Neural cell (in vitro differentiated cells): ENCODE results near the gene MALAT1. TPM values are rescaled to one million over a fixed set of nuclear protein-coding genes. Genes with fewer than 3 reads are reported as not detected.

Experiments used
- H2AFZ ChIP-seq: fragments of 200-600, 300-800 bp; sonication (generic), shearing (Covaris generic); 2 replicates; pipeline ENCODE4 v1.6.0; 2014; ENCODE audit warnings: low read depth, mild to moderate bottlenecking, antibody characterized with exemption, low read length, moderate library complexity
- H3F3A ChIP-seq: fragments of 200-600 bp; shearing (Covaris generic); 2 replicates; pipeline ENCODE4 v1.6.1; 2016; ENCODE audit warnings: mild to moderate bottlenecking, moderate library complexity, mixed read lengths, antibody characterized with exemption, low read length; ENCODE audit not compliant: insufficient read depth, poor library complexity, severe bottlenecking
- H3K27ac ChIP-seq: fragments of 200-600, 300-800 bp; sonication (generic), shearing (Covaris generic); 2 replicates; pipeline ENCODE4 v1.5.1; 2014; ENCODE audit warnings: mild to moderate bottlenecking, low read length, moderate library complexity
- H3K27me3 ChIP-seq: fragments of 300-800, 200-600 bp; sonication (generic), shearing (Covaris generic); 2 replicates; pipeline ENCODE4 v1.6.0; 2014; ENCODE audit warnings: mild to moderate bottlenecking, low read depth, low read length, moderate library complexity; ENCODE audit not compliant: insufficient read depth
- H3K36me3 ChIP-seq: fragments of 300-800, 200-600 bp; sonication (generic), shearing (Covaris generic); 2 replicates; pipeline ENCODE4 v1.5.1; 2014; ENCODE audit warnings: mild to moderate bottlenecking, antibody characterized with exemption, low read length, moderate library complexity; ENCODE audit not compliant: insufficient read depth
- H3K4me2 ChIP-seq: fragments of 300-800, 200-600 bp; sonication (generic), shearing (Covaris generic); 2 replicates; pipeline ENCODE4 v1.6.0; 2014; ENCODE audit warnings: mild to moderate bottlenecking, low read length
- H3K4me3 ChIP-seq: fragments of 300-800, 200-600 bp; sonication (generic), shearing (Covaris generic); 2 replicates; pipeline ENCODE4 v1.5.1; 2014; ENCODE audit warnings: mild to moderate bottlenecking, low read length, moderate library complexity
- H3K79me2 ChIP-seq: fragments of 200-600 bp; shearing (Covaris generic); replicated peaks from 2 replicates; pipeline ENCODE4 v1.6.0; 2014; ENCODE audit warnings: mild to moderate bottlenecking, low read length, moderate library complexity; ENCODE audit not compliant: insufficient read depth
- H3K9ac ChIP-seq: fragments of 300-800, 200-600 bp; sonication (generic), shearing (Covaris generic); 2 replicates; pipeline ENCODE4 v1.6.1; 2016; ENCODE audit warnings: mild to moderate bottlenecking, low read length, mixed read lengths
- H3K9me2 ChIP-seq: fragments of 200-600 bp; shearing (Covaris generic); 2 replicates; pipeline ENCODE4 v1.6.1; 2016; ENCODE audit warnings: mild to moderate bottlenecking, low read length, mixed read lengths; ENCODE audit not compliant: insufficient read depth
- H3K9me3 ChIP-seq: fragments of 200-600, 300-800 bp; sonication (generic), shearing (Covaris generic); 2 replicates; pipeline ENCODE4 v1.6.1; 2016; ENCODE audit warnings: mild to moderate bottlenecking, mixed run types, low read length, moderate library complexity, mixed read lengths
- H4K20me1 ChIP-seq: fragments of 200-600 bp; shearing (Covaris generic); 2 replicates; pipeline ENCODE4 v1.6.1; 2016; ENCODE audit warnings: mild to moderate bottlenecking, mixed run types; ENCODE audit not compliant: insufficient read depth
- EP300 ChIP-seq: fragments of 450-650 bp; conservative IDR thresholded peaks from 2 replicates; pipeline ENCODE4 v1.6.1; 2014; ENCODE audit warnings: antibody characterized with exemption, mild to moderate bottlenecking, moderate library complexity; ENCODE audit not compliant: poor library complexity, severe bottlenecking
- EZH2 ChIP-seq: fragments of 200-600, 300-800 bp; shearing (Covaris generic), sonication (generic); IDR thresholded peaks from 2 replicates; pipeline ENCODE4 v1.6.1; 2014; ENCODE audit warnings: antibody characterized with exemption, low read length, borderline replicate concordance, mild to moderate bottlenecking; ENCODE audit not compliant: insufficient read depth, poor library complexity, severe bottlenecking
- MXI1 ChIP-seq: fragments of 450-650 bp; conservative IDR thresholded peaks from 2 replicates; pipeline ENCODE4 v1.6.1; 2014; ENCODE audit warnings: antibody characterized with exemption, mild to moderate bottlenecking; ENCODE audit not compliant: poor library complexity, severe bottlenecking
- POLR2AphosphoS5 ChIP-seq: IDR thresholded peaks from 2 replicates; pipeline ENCODE4 v1.6.1; 2012
- RAD21 ChIP-seq: fragments of 450-650 bp; conservative IDR thresholded peaks from 2 replicates; pipeline ENCODE4 v1.6.1; 2014; ENCODE audit warnings: antibody characterized with exemption, mild to moderate bottlenecking, moderate library complexity
- REST ChIP-seq: IDR thresholded peaks from 2 replicates; pipeline ENCODE4 v1.6.1; 2012; ENCODE audit warnings: borderline replicate concordance
- SMC3 ChIP-seq: fragments of 450-650 bp; conservative IDR thresholded peaks from 2 replicates; pipeline ENCODE4 v1.6.1; 2014; ENCODE audit warnings: antibody characterized with exemption, mild to moderate bottlenecking, moderate library complexity; ENCODE audit not compliant: poor library complexity
- TAF1 ChIP-seq: IDR thresholded peaks from 2 replicates; pipeline ENCODE4 v1.6.1; 2012; ENCODE audit warnings: low read depth
- polyA plus RNA-seq: library from polyadenylated mRNA; depleted of rRNA; stranded (reverse); fragments of >200 nt; gene quantifications from 2 replicates; pipeline ENCODE4 v1.2.3, GENCODE V29; 2014
- TF ChIP-seq, protein P1 (sequence below): fragments of 450-650 bp; IDR thresholded peaks from 2 replicates; pipeline ENCODE4 v1.5.1; 2014; ENCODE audit warnings: antibody characterized with exemption, mild to moderate bottlenecking, moderate library complexity; ENCODE audit not compliant: poor library complexity, severe bottlenecking

MALAT1 gene
- polyA plus RNA-seq, 1 donor from 2014 or later = 1,383 TPM

DNA sequence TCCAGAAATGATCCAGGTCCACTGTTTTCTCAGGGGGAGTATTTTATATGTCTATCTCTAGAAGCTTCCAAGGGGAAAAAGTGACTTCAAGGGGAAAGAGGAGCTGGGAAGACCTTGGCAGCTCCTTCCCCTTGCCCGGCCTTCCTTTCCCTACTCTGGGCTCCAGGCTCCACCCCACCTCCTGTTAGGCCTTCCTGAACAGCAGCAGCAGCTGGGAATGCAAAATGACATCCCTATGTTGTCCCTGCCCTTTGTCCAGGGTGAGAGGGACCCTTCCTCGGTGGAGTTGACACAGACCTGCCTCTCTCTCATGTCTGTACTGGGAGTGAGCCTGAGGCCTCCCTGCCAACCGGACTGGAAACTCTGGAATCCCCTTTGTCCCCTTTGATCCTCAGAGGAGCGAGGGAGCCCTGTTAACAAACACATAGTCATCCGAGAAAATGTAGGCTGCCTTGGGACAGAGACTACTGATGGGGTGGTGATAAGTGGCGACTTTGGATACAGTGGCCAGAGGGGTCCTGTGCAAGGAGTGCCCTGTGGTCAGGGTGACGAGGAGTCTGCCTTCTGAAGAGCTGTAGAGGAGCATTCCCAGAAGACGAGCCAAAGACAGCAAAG lies 9.0 kb upstream of the MALAT1 start:
- no peak overlapping the region for H2AFZ ChIP-seq
- no peaks in the 10 kb centered on the region for H3K36me3 ChIP-seq
- no peaks in the 10 kb centered on the region for H3K27me3 ChIP-seq
- H3K79me2 ChIP-seq = peaks cover 88% of the 10 kb centered on the region
- peak overlapping the region; percentile 99 for H3K9ac ChIP-seq
- H3K4me2 ChIP-seq = peak overlapping the region; percentile 96
- no peaks in the 10 kb centered on the region for H3K9me3 ChIP-seq
- H4K20me1 ChIP-seq = no peaks in the 10 kb centered on the region
- peak overlapping the region; percentile 73 for H3K4me3 ChIP-seq
- TF ChIP-seq EZH2 (no peak), REST (peak; percentile 53)
- peak overlapping the region; percentile 100 for H3K27ac ChIP-seq
- no peaks in the 10 kb centered on the region for H3K9me2 ChIP-seq
- H3F3A ChIP-seq = peaks cover 23% of the 10 kb centered on the region

DNA sequence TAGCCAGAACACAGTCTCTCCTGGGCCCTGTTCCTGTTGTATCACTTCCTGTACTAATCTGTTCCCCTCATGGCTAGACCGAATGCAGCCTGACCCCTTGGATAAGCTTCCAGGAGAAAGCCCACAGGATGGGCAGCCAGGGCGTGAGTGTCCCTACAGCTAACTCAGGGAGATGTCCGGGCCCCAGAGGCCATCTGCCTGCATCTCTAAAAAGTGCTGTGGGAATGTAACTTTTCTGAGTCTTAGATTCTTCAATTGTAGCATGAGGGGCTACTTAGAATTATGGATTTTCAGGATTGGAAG lies 7.7 kb upstream of the MALAT1 start:
- no peak overlapping the region for H3K4me3 ChIP-seq
- H3K9me3 ChIP-seq = no peaks in the 10 kb centered on the region
- no peaks in the 10 kb centered on the region for H4K20me1 ChIP-seq
- TF ChIP-seq RAD21 = no peak
- TF ChIP-seq TAF1 = no peak
- no peak for TF ChIP-seq EZH2
- H3F3A ChIP-seq = peaks cover 23% of the 10 kb centered on the region
- H3K79me2 ChIP-seq = peaks cover 88% of the 10 kb centered on the region
- peak overlapping the region; percentile 47 for H3K9ac ChIP-seq
- H3K4me2 ChIP-seq = no peak overlapping the region
- H3K36me3 ChIP-seq = no peaks in the 10 kb centered on the region
- H3K27ac ChIP-seq = peak overlapping the region; percentile 61
- H2AFZ ChIP-seq = no peak overlapping the region
- H3K9me2 ChIP-seq = no peaks in the 10 kb centered on the region
- no peaks in the 10 kb centered on the region for H3K27me3 ChIP-seq

DNA sequence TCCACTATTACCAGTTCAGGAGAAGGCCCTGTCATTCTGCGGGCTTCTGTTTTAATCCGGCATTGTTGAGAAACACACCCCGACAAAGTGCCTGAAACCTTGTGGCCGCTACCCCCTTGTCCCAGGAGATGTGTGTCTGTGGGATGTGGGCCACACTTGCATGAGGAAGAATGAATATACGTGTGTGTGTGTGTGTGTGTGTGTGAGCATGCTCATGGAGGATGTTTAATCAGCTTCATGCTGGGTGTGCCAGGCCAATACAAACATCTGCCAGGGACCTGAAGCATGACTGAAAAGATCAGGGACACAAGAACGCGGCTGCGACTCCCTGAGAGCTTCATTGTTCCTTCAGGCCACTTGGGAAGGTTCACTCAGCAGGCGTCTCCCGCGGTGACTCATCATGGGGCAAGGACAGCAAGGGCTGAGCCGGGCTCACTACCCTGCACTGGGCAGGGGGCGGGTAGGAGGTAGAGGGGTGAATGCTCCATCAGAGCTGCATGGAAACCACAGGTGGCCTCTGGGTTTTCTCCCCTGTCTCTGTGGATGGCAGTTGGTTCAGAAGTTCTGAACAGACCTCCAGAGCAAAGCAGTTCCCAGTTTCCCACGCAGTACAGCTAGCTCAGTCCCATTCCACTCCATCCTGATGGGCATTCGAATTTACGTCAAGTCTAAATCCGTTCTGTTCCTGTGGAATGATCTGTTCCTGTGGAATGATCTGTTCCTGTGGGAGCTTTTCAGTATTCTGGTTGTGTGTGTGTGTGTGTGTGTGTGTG lies 7.0 kb upstream of the MALAT1 start:
- Histone ChIP-seq H4K20me1 (no peaks in the 10 kb centered on the region), H3K9ac (peak overlapping the region; percentile 47), H3K4me3 (peak overlapping the region; percentile 32), H3K36me3 (no peaks in the 10 kb centered on the region), H2AFZ (no peak overlapping the region), H3K9me3 (no peaks in the 10 kb centered on the region), H3F3A (peaks cover 23% of the 10 kb centered on the region), H3K4me2 (no peak overlapping the region), H3K9me2 (no peaks in the 10 kb centered on the region), H3K27ac (peak overlapping the region; percentile 61), H3K27me3 (no peaks in the 10 kb centered on the region), H3K79me2 (peaks cover 88% of the 10 kb centered on the region)
- no peak for TF ChIP-seq EP300
- TF ChIP-seq EZH2 = no peak
- no peak for TF ChIP-seq POLR2AphosphoS5
- TF ChIP-seq RAD21 = no peak
- no peak for TF ChIP-seq REST
- TF ChIP-seq SMC3 = no peak
- TF ChIP-seq, protein P1, sequence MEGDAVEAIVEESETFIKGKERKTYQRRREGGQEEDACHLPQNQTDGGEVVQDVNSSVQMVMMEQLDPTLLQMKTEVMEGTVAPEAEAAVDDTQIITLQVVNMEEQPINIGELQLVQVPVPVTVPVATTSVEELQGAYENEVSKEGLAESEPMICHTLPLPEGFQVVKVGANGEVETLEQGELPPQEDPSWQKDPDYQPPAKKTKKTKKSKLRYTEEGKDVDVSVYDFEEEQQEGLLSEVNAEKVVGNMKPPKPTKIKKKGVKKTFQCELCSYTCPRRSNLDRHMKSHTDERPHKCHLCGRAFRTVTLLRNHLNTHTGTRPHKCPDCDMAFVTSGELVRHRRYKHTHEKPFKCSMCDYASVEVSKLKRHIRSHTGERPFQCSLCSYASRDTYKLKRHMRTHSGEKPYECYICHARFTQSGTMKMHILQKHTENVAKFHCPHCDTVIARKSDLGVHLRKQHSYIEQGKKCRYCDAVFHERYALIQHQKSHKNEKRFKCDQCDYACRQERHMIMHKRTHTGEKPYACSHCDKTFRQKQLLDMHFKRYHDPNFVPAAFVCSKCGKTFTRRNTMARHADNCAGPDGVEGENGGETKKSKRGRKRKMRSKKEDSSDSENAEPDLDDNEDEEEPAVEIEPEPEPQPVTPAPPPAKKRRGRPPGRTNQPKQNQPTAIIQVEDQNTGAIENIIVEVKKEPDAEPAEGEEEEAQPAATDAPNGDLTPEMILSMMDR = no peak
- TF ChIP-seq TAF1 = no peak
- no peak for TF ChIP-seq MXI1
